ENCODE measurements around the gene USP28.

USP28 gene

GRCh38 chr11:113847580-113847979 lies 27.8 kb downstream of the USP28 start:
- TF ChIP-seq ZFX (IDR thresholded peaks at IDR 0.05) (no peak), CTCF (conservative IDR thresholded peaks at IDR 0.05) (no peak)
- no peak overlapping the region for H3K27ac ChIP-seq

- no peak overlapping the region for H3K27ac ChIP-seq
- TF ChIP-seq CTCF (conservative IDR thresholded peaks at IDR 0.05) = no peak
- TF ChIP-seq ZFX (IDR thresholded peaks at IDR 0.05) = no peak
These were observed 28.3 kb downstream of the USP28 start for GRCh38 chr11:113847111-113847510.

- TF ChIP-seq ZFX (IDR thresholded peaks at IDR 0.05) (no peak), CTCF (conservative IDR thresholded peaks at IDR 0.05) (no peak)
These were observed 33.7 kb downstream of the USP28 start for GRCh38 chr11:113841691-113842090.

GRCh38 chr11:113840932-113841664 lies 34.3 kb downstream of the USP28 start:
- H3K27ac ChIP-seq = no peak overlapping the region
- TF ChIP-seq ZFX (IDR thresholded peaks at IDR 0.05) (no peak), CTCF (conservative IDR thresholded peaks at IDR 0.05) (no peak)

More at GRCh38 chr11:113841691-113842090, 33.7 kb downstream of the USP28 start:
- H3K27ac ChIP-seq = no peak overlapping the region

GRCh38 chr11:113839842-113840241 lies 35.5 kb downstream of the USP28 start:
- H3K27ac ChIP-seq = no peak overlapping the region
- TF ChIP-seq CTCF (conservative IDR thresholded peaks at IDR 0.05) (no peak), ZFX (IDR thresholded peaks at IDR 0.05) (no peak)

- H3K27ac ChIP-seq = no peak overlapping the region
These were observed 37.4 kb downstream of the USP28 start for GRCh38 chr11:113838005-113838404.

More at GRCh38 chr11:113838005-113838404, 37.4 kb downstream of the USP28 start:
- TF ChIP-seq CTCF (conservative IDR thresholded peaks at IDR 0.05) (no peak), ZFX (IDR thresholded peaks at IDR 0.05) (no peak)
